ENCODE measurements around the gene KLHL12.

GRCh38 chr1:202843081-202843480 is 84.0 kb downstream of the KLHL12 start:
- TF ChIP-seq, protein P1, sequence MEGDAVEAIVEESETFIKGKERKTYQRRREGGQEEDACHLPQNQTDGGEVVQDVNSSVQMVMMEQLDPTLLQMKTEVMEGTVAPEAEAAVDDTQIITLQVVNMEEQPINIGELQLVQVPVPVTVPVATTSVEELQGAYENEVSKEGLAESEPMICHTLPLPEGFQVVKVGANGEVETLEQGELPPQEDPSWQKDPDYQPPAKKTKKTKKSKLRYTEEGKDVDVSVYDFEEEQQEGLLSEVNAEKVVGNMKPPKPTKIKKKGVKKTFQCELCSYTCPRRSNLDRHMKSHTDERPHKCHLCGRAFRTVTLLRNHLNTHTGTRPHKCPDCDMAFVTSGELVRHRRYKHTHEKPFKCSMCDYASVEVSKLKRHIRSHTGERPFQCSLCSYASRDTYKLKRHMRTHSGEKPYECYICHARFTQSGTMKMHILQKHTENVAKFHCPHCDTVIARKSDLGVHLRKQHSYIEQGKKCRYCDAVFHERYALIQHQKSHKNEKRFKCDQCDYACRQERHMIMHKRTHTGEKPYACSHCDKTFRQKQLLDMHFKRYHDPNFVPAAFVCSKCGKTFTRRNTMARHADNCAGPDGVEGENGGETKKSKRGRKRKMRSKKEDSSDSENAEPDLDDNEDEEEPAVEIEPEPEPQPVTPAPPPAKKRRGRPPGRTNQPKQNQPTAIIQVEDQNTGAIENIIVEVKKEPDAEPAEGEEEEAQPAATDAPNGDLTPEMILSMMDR (optimal IDR thresholded peaks at IDR 0.05 in 1 of 3, IDR thresholded peaks at IDR 0.05 in 1 of 3, conservative IDR thresholded peaks at IDR 0.05 in 1 of 3; ENCODE audit: extremely low read depth in 1 of 3, insufficient read depth in 2 of 3, low read length in 3 of 3): no peak
- no peak for TF ChIP-seq EZH2 (IDR thresholded peaks at IDR 0.05; ENCODE audit: low read length)
